Neural progenitor cell (in vitro differentiated cells): ENCODE data around the gene FHL1. TPM values are rescaled to one million over a fixed set of nuclear protein-coding genes. Genes with fewer than 3 reads are reported as not detected.

ENCODE experiments used
- DNase-seq: peaks from one replicate; pipeline ENCODE4 v3.0.0-alpha.2; 2016; ENCODE audit warnings: low spot score
- H2AFZ ChIP-seq: fragments of 200-600 bp; sonication (generic); replicated peaks from 2 replicates; pipeline ENCODE4 v1.6.1; 2016; ENCODE audit warnings: antibody characterized with exemption
- H3F3A ChIP-seq: fragments of 200-600 bp; sonication (generic); 2 replicates; pipeline ENCODE4 v1.6.1; 2016; ENCODE audit warnings: antibody characterized with exemption, low read depth
- H3K27ac ChIP-seq: fragments of 200-600 bp; sonication (generic); 2 replicates; pipeline ENCODE4 v1.5.1; 2016; ENCODE audit warnings: mild to moderate bottlenecking
- H3K27me3 ChIP-seq: fragments of 200-600 bp; sonication (generic); 2 replicates; pipeline ENCODE4 v1.6.1; 2016; ENCODE audit warnings: mild to moderate bottlenecking, moderate library complexity
- H3K36me3 ChIP-seq: fragments of 200-600 bp; sonication (generic); 2 replicates; pipeline ENCODE4 v1.5.1; 2016
- H3K4me1 ChIP-seq: fragments of 200-600 bp; sonication (generic); 2 replicates; pipeline ENCODE4 v1.6.1; 2016; ENCODE audit warnings: mixed run types
- H3K4me2 ChIP-seq: fragments of 200-600 bp; sonication (generic); 2 replicates; pipeline ENCODE4 v1.6.1; 2016
- H3K4me3 ChIP-seq: fragments of 200-600 bp; sonication (generic); 2 replicates; pipeline ENCODE4 v1.5.1; 2016
- H3K79me2 ChIP-seq: fragments of 200-600 bp; sonication (generic); 2 replicates; pipeline ENCODE4 v1.6.1; 2016; ENCODE audit warnings: low read depth
- H3K9ac ChIP-seq: fragments of 200-600 bp; sonication (generic); 2 replicates; pipeline ENCODE4 v1.6.1; 2016
- H3K9me3 ChIP-seq: fragments of 200-600 bp; sonication (generic); 2 replicates; pipeline ENCODE4 v1.5.1; 2016; ENCODE audit warnings: low read depth
- H4K20me1 ChIP-seq: fragments of 200-600 bp; sonication (generic); 2 replicates; pipeline ENCODE4 v1.6.1; 2016; ENCODE audit warnings: low read depth
- H3K27ac Mint-ChIP-seq: 3 replicates; pipeline ENCODE4 v1.8.0; 2021; ENCODE audit warnings: mixed read lengths
- H3K27me3 Mint-ChIP-seq: 2 replicates; pipeline ENCODE4 v1.8.0; 2022; ENCODE audit warnings: low read depth, mild to moderate bottlenecking, inconsistent platforms, moderate library complexity, mixed read lengths; ENCODE audit not compliant: insufficient read depth
- H3K36me3 Mint-ChIP-seq: 3 replicates; pipeline ENCODE4 v1.8.0; 2021; ENCODE audit warnings: mixed read lengths
- H3K4me1 Mint-ChIP-seq: 3 replicates; pipeline ENCODE4 v1.8.0; 2021; ENCODE audit warnings: mixed read lengths
- H3K4me3 Mint-ChIP-seq: 3 replicates; pipeline ENCODE4 v1.8.0; 2021; ENCODE audit warnings: mild to moderate bottlenecking, moderate library complexity, mixed read lengths
- H3K9me3 Mint-ChIP-seq: 3 replicates; pipeline ENCODE4 v1.8.0; 2020; ENCODE audit warnings: mixed read lengths
- EZH2 ChIP-seq: fragments of 200-600 bp; sonication (generic); IDR thresholded peaks from 2 replicates; pipeline ENCODE4 v1.6.1; 2017; ENCODE audit warnings: antibody characterized with exemption, mild to moderate bottlenecking, moderate library complexity
- EZH2phosphoT487 ChIP-seq: fragments of 200-600 bp; sonication (generic); IDR thresholded peaks from 2 replicates; pipeline ENCODE4 v1.6.1; 2017; ENCODE audit warnings: antibody characterized with exemption
- total RNA-seq: library from RNA; depleted of rRNA; stranded (reverse); fragments of >200 nt; gene quantifications from 2 replicates; pipeline ENCODE4 v1.2.3, GENCODE V29; 2015; ENCODE audit warnings: low replicate concordance
- TF ChIP-seq, protein P1 (sequence below): fragments of 200-600 bp; sonication (generic); IDR thresholded peaks from 2 replicates; pipeline ENCODE4 v1.5.1; 2017; ENCODE audit warnings: antibody characterized with exemption, mild to moderate bottlenecking

Gene FHL1
- total RNA-seq, 1 donor from 2014 or later: 67.6 TPM

DNA sequence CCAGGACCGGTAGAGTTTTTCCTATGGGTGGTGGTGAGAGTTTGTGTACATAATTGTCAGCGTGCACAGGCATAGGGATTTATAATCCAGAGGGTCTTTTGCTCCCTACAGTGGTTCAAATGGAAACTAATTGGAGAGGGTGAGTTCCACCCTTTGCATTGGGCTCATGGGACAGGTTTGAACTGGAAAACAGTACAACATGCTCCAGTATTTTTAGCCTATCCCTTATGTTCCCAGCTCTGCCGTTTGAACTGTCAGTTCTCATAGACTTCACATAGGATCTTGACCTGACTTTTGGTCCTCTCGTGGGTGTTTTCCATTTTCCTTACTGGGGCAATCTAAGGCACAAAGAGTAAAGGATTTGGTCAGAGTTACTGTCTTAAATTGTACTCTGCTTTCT is 31.8 kb downstream of the FHL1 start:
- Mint-ChIP-seq H3K4me3 (no peak overlapping the region), H3K9me3 (no peaks in the 10 kb centered on the region), H3K36me3 (peaks cover 6% of the 10 kb centered on the region), H3K27ac (no peak overlapping the region), H3K27me3 (peaks cover under 1% of the 10 kb centered on the region), H3K4me1 (peaks cover 7% of the 10 kb centered on the region)
- no peaks in the 10 kb centered on the region for H4K20me1 ChIP-seq
- no peaks in the 10 kb centered on the region for H3K36me3 ChIP-seq
- H3K4me2 ChIP-seq: no peak overlapping the region
- DNase-seq: no peak
- H3K27me3 ChIP-seq: no peaks in the 10 kb centered on the region
- no peak overlapping the region for H2AFZ ChIP-seq
- H3K4me3 ChIP-seq: no peak overlapping the region
- no peaks in the 10 kb centered on the region for H3K79me2 ChIP-seq
- no peaks in the 10 kb centered on the region for H3K4me1 ChIP-seq
- no peak overlapping the region for H3K27ac ChIP-seq
- no peak overlapping the region for H3K9ac ChIP-seq
- no peaks in the 10 kb centered on the region for H3F3A ChIP-seq
- TF ChIP-seq EZH2phosphoT487: no peak
- TF ChIP-seq, protein P1, sequence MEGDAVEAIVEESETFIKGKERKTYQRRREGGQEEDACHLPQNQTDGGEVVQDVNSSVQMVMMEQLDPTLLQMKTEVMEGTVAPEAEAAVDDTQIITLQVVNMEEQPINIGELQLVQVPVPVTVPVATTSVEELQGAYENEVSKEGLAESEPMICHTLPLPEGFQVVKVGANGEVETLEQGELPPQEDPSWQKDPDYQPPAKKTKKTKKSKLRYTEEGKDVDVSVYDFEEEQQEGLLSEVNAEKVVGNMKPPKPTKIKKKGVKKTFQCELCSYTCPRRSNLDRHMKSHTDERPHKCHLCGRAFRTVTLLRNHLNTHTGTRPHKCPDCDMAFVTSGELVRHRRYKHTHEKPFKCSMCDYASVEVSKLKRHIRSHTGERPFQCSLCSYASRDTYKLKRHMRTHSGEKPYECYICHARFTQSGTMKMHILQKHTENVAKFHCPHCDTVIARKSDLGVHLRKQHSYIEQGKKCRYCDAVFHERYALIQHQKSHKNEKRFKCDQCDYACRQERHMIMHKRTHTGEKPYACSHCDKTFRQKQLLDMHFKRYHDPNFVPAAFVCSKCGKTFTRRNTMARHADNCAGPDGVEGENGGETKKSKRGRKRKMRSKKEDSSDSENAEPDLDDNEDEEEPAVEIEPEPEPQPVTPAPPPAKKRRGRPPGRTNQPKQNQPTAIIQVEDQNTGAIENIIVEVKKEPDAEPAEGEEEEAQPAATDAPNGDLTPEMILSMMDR: no peak
- no peak for TF ChIP-seq EZH2
- peaks cover 5% of the 10 kb centered on the region for H3K9me3 ChIP-seq

DNA sequence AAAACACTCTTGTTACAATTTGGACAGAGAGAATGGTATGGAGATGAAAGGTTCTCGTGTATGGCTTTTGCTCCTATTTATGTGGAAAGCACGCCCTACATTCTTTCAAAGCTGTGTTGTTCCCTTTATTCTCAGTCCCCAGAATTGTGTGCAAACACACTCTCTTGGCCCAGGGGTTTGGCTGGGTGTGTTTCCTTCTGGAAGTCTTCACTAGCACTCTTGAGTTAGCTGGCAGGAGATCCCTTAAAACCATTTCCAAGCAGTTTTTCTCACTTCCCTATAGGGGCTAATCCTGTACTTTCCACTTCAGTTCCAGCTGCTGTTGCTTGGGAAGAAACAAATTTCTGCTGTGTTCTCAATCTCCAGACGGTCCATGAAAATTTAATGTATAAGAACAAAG is 35.1 kb downstream of the FHL1 start:
- Histone ChIP-seq H3K27me3 (no peaks in the 10 kb centered on the region), H3F3A (no peaks in the 10 kb centered on the region), H3K4me2 (no peak overlapping the region), H3K36me3 (no peaks in the 10 kb centered on the region), H4K20me1 (no peaks in the 10 kb centered on the region), H3K27ac (no peak overlapping the region), H3K79me2 (no peaks in the 10 kb centered on the region), H3K4me3 (no peak overlapping the region), H2AFZ (no peak overlapping the region), H3K4me1 (peaks cover 4% of the 10 kb centered on the region), H3K9me3 (peaks cover 5% of the 10 kb centered on the region), H3K9ac (no peak overlapping the region)
- H3K4me3 Mint-ChIP-seq: no peak overlapping the region
- H3K4me1 Mint-ChIP-seq: peaks cover 14% of the 10 kb centered on the region
- DNase-seq: no peak
- TF ChIP-seq EZH2phosphoT487 (no peak), EZH2 (no peak)
- TF ChIP-seq, protein P1: no peak
- peaks cover 2% of the 10 kb centered on the region for H3K27me3 Mint-ChIP-seq
- H3K36me3 Mint-ChIP-seq: peaks cover 6% of the 10 kb centered on the region
- H3K27ac Mint-ChIP-seq: no peak overlapping the region
- H3K9me3 Mint-ChIP-seq: no peaks in the 10 kb centered on the region

GRCh38 chrX:136183172-136183571 is 35.8 kb downstream of the FHL1 start:
- Histone ChIP-seq H4K20me1 (no peaks in the 10 kb centered on the region), H2AFZ (no peak overlapping the region), H3K36me3 (no peaks in the 10 kb centered on the region), H3K9ac (no peak overlapping the region), H3F3A (no peaks in the 10 kb centered on the region), H3K79me2 (no peaks in the 10 kb centered on the region), H3K27ac (no peak overlapping the region), H3K27me3 (no peaks in the 10 kb centered on the region), H3K9me3 (peaks cover 5% of the 10 kb centered on the region), H3K4me3 (no peak overlapping the region), H3K4me1 (peaks cover 4% of the 10 kb centered on the region), H3K4me2 (no peak overlapping the region)
- H3K27ac Mint-ChIP-seq: no peak overlapping the region
- no peaks in the 10 kb centered on the region for H3K9me3 Mint-ChIP-seq
- peaks cover 4% of the 10 kb centered on the region for H3K36me3 Mint-ChIP-seq
- TF ChIP-seq, protein P1: no peak
- TF ChIP-seq EZH2: no peak
- TF ChIP-seq EZH2phosphoT487: no peak
- H3K27me3 Mint-ChIP-seq: peaks cover 2% of the 10 kb centered on the region
- no peak overlapping the region for H3K4me3 Mint-ChIP-seq
- no peak for DNase-seq
- H3K4me1 Mint-ChIP-seq: peaks cover 14% of the 10 kb centered on the region
